Esophagus muscularis mucosa (tissue), 2 donors: ENCODE measurements around the gene NELFCD.

ENCODE experiments used
- POLR2A ChIP-seq: fragments of 450-650 bp; IDR thresholded peaks from one replicate; pipeline ENCODE4 v1.6.1; 2017; ENCODE audit warnings: antibody characterized with exemption, moderate library complexity, mild to moderate bottlenecking, low read depth
- POLR2AphosphoS5 ChIP-seq, 2 donors: sonication (generic); formaldehyde crosslinking; IDR thresholded peaks; one replicate each; pipeline ENCODE4 v1.6.1; 2017; ENCODE audit warnings: antibody characterized with exemption in 2 of 2

DNA sequence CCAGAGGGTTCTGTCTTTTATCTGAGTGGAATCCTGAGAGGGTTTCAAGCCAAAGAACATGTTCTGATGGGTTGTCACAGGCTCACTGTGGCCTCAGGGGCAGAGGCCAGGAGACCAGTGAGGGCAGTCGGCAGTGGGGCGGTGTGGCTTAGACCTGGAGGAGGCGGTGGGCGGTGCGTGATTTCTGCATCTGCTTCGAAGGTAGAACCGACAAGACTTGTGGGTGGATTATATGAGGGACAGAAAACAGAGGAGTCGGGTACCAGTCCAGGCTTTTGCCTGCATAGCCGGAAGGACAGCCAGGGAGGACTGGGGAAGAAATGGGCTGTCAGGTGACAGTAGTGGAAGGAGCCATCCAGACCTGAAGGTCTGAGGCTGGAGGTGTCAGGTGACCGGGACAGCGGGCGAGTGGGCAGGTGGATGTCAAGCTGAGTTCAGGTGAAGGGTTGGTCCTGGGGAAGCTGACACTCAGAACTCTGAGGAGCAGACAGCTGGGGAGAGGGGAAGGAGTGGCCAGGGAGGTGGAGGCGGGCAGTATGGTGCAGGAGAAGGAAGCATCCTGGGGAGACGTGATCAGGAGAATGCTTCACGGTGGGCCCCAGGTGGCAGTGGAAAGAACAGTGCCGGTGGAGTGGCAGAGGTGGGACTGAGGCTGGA, 22.9 kb downstream of the NELFCD start:
- TF ChIP-seq POLR2A, result no peak
- no peak for TF ChIP-seq POLR2AphosphoS5 (IDR thresholded peaks at IDR 0.05)
